Measurements from ENCODE around the gene EPB41L2. TPM values are rescaled to one million over a fixed set of nuclear protein-coding genes. Genes with fewer than 3 reads are reported as not detected.

Gene EPB41L2
- total and polyA plus RNA-seq, 2 donors from 2014 or later = 19.6 to 111 TPM

DNA sequence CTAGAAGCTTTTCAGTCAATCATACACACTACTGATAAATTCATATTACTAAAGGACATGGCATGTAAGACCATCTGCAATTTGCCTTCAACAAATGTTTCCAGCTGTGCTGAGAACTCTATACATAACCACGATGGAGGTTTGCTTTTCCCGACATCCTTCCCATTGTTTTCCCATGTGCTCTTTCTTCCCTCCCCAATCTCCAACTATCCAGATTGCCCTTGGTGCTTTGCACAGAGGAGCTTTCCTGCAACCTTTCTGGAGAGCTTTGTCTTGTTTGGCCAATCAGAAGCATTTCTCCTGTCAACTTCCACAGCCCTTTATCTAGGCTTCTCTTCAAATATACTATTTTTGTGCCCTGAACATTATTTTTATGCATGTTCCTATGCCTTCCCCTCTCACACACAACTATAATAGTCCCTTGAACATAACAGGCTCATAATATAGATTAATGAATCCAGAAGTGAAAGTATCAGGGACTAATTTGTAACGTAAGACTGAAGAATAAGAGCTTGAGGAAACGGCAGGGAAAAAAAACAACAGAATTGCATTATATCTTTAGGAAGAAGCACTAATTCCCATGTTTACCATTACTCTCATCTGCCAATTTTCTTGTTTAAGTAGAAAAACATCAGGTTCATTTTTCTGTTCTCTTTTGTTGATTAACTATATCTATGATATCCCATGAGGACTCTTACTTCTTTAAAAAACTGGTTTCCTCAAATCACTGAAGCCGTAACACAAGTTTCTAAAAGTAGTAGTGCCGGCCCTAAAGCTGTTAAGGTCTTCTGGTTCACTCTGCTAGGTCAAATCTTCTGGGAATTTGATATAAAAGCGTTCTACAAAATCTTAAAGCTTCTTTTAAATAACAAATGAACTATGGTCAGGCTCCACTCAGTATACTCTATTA lies 215.8 kb downstream of the EPB41L2 start:
- intact Hi-C loops (cut with DNase I) = no loop called here
- Histone ChIP-seq H3K36me3 (ENCODE audit: control insufficient read depth in 2 of 3, insufficient read depth in 3 of 3, low read length in 3 of 3) (no peaks in the 10 kb centered on the region), H3K27me3 (ENCODE audit: control insufficient read depth, insufficient read depth, low read length) (no peaks in the 10 kb centered on the region), H3K9ac (ENCODE audit: low read length in 3 of 3) (no peak overlapping the region), H3K27ac (ENCODE audit: low read depth in 2 of 2, low read length in 2 of 2) (no peak overlapping the region), H3K9me3 (ENCODE audit: control insufficient read depth in 2 of 3, insufficient read depth in 1 of 3, low read length in 3 of 3) (no peaks in the 10 kb centered on the region), H3K4me1 (ENCODE audit: control insufficient read depth in 2 of 3, insufficient read depth in 2 of 3, low read depth in 1 of 3, low read length in 3 of 3) (no peaks in the 10 kb centered on the region), H3K4me3 (ENCODE audit: low read length in 3 of 3) (no peak overlapping the region)
- FAIRE-seq (no peak), DNase-seq (peak in 2 of 5 donors; percentile 37 to 71)
- TF ChIP-seq, protein P1, sequence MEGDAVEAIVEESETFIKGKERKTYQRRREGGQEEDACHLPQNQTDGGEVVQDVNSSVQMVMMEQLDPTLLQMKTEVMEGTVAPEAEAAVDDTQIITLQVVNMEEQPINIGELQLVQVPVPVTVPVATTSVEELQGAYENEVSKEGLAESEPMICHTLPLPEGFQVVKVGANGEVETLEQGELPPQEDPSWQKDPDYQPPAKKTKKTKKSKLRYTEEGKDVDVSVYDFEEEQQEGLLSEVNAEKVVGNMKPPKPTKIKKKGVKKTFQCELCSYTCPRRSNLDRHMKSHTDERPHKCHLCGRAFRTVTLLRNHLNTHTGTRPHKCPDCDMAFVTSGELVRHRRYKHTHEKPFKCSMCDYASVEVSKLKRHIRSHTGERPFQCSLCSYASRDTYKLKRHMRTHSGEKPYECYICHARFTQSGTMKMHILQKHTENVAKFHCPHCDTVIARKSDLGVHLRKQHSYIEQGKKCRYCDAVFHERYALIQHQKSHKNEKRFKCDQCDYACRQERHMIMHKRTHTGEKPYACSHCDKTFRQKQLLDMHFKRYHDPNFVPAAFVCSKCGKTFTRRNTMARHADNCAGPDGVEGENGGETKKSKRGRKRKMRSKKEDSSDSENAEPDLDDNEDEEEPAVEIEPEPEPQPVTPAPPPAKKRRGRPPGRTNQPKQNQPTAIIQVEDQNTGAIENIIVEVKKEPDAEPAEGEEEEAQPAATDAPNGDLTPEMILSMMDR (IDR thresholded peaks at IDR 0.05; ENCODE audit: borderline replicate concordance, extremely low read depth, insufficient read depth) = no peak

DNA sequence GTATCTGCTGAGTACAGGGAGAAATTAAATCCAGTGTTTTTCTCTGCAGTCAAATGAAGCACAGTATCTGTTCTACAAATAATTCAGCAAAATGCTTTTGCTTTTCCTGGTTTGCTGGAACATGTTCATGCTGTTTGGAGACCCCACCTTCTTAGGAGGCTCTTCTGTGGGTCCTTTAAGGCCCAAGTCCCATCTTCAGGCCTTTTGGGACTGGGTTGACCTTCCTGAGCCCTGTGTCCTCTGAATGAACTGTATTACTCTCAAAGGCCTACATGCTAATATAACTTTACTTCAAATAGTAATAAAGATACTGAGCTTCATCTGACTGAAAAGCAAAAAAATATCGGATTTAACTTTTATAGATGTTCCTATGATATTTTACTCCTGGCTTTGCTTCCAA lies 216.5 kb downstream of the EPB41L2 start:
- H3K27me3 ChIP-seq (ENCODE audit: control insufficient read depth, insufficient read depth, low read length) = no peaks in the 10 kb centered on the region
- no peaks in the 10 kb centered on the region for H3K9me3 ChIP-seq (ENCODE audit: control insufficient read depth in 2 of 3, insufficient read depth in 1 of 3, low read length in 3 of 3)
- DNase-seq = no peak
- H3K9ac ChIP-seq (ENCODE audit: low read length in 3 of 3) = no peak overlapping the region
- no peaks in the 10 kb centered on the region for H3K36me3 ChIP-seq (ENCODE audit: control insufficient read depth in 2 of 3, insufficient read depth in 3 of 3, low read length in 3 of 3)
- intact Hi-C loops (cut with DNase I) = no loop called here
- TF ChIP-seq, protein P1 (IDR thresholded peaks at IDR 0.05; ENCODE audit: borderline replicate concordance, extremely low read depth, insufficient read depth) = no peak
- no peak overlapping the region for H3K4me3 ChIP-seq (ENCODE audit: low read length in 3 of 3)
- no peak overlapping the region for H3K27ac ChIP-seq (ENCODE audit: low read depth in 2 of 2, low read length in 2 of 2)
- H3K4me1 ChIP-seq (ENCODE audit: control insufficient read depth in 2 of 3, insufficient read depth in 2 of 3, low read depth in 1 of 3, low read length in 3 of 3) = no peaks in the 10 kb centered on the region
- no peak for FAIRE-seq

DNA sequence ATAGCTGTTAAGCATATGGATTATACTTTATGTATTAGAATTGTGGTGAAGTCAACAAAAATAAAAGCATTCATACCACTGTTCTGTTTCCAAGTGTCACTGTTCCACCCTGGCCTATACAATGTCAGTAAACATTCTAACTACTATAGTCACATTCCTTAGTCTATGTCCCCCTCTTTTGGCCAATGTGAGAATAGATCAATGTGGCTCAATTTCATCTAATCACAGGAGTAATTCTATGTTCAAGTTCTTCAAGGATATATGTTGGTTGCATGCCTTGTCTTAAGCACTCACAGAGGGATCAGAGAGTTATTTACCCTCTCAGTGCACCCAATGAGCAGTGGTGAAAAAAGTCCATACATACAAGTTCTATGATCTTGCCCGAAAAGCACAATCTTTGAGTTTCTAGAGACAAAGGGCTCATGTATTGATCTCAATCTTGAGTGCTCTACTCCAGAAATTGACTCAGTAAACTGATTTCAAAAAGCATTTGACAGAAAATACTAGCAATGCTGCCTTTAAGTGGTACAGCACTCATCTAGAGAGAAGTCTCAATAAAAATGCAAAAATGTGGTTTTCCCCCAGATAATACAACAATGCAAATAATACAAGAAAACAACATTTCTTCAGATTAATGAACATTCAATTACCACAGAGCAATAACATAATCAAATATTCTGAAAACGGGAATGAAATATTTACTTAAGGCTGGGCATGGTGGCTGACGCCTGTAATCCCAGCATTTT lies 219.3 kb downstream of the EPB41L2 start:
- intact Hi-C loops (cut with DNase I) = no loop called here
- no peak overlapping the region for H3K4me3 ChIP-seq (ENCODE audit: low read length in 3 of 3)
- H3K27ac ChIP-seq (ENCODE audit: low read depth in 2 of 2, low read length in 2 of 2) = no peak overlapping the region
- peak in 2 of 5 donors; percentile 69 to 76 for DNase-seq
- TF ChIP-seq, protein P1 (IDR thresholded peaks at IDR 0.05; ENCODE audit: borderline replicate concordance, extremely low read depth, insufficient read depth) = peak; percentile 38
- H3K36me3 ChIP-seq (ENCODE audit: control insufficient read depth in 2 of 3, insufficient read depth in 3 of 3, low read length in 3 of 3) = no peaks in the 10 kb centered on the region
- H3K4me1 ChIP-seq (ENCODE audit: control insufficient read depth in 2 of 3, insufficient read depth in 2 of 3, low read depth in 1 of 3, low read length in 3 of 3) = no peaks in the 10 kb centered on the region
- no peak for FAIRE-seq
- no peaks in the 10 kb centered on the region for H3K27me3 ChIP-seq (ENCODE audit: control insufficient read depth, insufficient read depth, low read length)
- H3K9me3 ChIP-seq (ENCODE audit: control insufficient read depth in 2 of 3, insufficient read depth in 1 of 3, low read length in 3 of 3) = no peaks in the 10 kb centered on the region
- H3K9ac ChIP-seq (ENCODE audit: low read length in 3 of 3) = no peak overlapping the region

Data from kidney (tissue), 14 donors.